PFSK-1 (cell line): Measurements from ENCODE around the gene SSPN.

Source experiments
- FOXP2 ChIP-seq: optimal IDR thresholded peaks from 2 replicates; pipeline ENCODE3; 2011; ENCODE audit warnings: borderline replicate concordance, control low read depth, inconsistent platforms; ENCODE audit not compliant: insufficient read depth; ENCODE audit errors: extremely low read length, extremely low read depth
- POLR2AphosphoS5 ChIP-seq: IDR thresholded peaks from 2 replicates; pipeline ENCODE4 v1.6.1; 2012; ENCODE audit warnings: low read depth, mild to moderate bottlenecking, control low read depth, low read length, moderate library complexity
- SIN3A ChIP-seq: IDR thresholded peaks from 2 replicates; pipeline ENCODE4 v1.6.1; 2012; ENCODE audit warnings: mild to moderate bottlenecking, low read length, moderate library complexity, borderline replicate concordance; ENCODE audit not compliant: insufficient read depth
- TAF1 ChIP-seq: IDR thresholded peaks from 2 replicates; pipeline ENCODE4 v1.6.1; 2012; ENCODE audit warnings: low read length, control low read depth, borderline replicate concordance; ENCODE audit not compliant: insufficient read depth
- TF ChIP-seq, protein P1 (sequence below), 2 experiments: IDR thresholded peaks; 2 replicates each; pipeline versions ENCODE4 v1.6.1 to v1.8.0; 2011 to 2012; ENCODE audit warnings: low read depth in 2 of 2, low read length in 2 of 2, control low read depth in 1 of 2, inconsistent platforms in 1 of 2, mild to moderate bottlenecking in 1 of 2, moderate library complexity in 1 of 2; ENCODE audit not compliant: insufficient read depth in 1 of 2

The SSPN gene

DNA sequence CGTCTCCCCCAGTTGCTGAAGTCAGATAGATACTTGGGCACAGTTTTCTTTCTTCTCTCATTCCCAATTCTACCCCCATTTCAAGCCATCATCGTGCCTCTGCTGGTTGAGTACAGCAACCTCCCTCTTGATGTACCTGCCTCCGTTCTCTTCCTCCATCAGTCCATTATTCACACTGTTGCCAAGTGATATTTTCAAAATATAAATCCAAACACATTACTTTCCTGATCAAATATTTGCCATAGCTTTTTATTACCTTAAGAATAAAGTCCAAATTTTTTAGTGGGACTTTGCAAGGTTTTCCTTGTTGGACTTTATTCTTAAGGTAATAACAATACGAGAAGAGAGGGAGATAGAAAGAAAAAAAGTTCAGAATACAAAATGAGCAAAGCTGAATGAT is 18.6 kb upstream of the SSPN start:
- TF ChIP-seq TAF1 (no peak), FOXP2 (no peak)
- TF ChIP-seq, protein P1, sequence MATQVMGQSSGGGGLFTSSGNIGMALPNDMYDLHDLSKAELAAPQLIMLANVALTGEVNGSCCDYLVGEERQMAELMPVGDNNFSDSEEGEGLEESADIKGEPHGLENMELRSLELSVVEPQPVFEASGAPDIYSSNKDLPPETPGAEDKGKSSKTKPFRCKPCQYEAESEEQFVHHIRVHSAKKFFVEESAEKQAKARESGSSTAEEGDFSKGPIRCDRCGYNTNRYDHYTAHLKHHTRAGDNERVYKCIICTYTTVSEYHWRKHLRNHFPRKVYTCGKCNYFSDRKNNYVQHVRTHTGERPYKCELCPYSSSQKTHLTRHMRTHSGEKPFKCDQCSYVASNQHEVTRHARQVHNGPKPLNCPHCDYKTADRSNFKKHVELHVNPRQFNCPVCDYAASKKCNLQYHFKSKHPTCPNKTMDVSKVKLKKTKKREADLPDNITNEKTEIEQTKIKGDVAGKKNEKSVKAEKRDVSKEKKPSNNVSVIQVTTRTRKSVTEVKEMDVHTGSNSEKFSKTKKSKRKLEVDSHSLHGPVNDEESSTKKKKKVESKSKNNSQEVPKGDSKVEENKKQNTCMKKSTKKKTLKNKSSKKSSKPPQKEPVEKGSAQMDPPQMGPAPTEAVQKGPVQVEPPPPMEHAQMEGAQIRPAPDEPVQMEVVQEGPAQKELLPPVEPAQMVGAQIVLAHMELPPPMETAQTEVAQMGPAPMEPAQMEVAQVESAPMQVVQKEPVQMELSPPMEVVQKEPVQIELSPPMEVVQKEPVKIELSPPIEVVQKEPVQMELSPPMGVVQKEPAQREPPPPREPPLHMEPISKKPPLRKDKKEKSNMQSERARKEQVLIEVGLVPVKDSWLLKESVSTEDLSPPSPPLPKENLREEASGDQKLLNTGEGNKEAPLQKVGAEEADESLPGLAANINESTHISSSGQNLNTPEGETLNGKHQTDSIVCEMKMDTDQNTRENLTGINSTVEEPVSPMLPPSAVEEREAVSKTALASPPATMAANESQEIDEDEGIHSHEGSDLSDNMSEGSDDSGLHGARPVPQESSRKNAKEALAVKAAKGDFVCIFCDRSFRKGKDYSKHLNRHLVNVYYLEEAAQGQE (IDR thresholded peaks at IDR 0.05; ENCODE audit: insufficient read depth in 1 of 2, low read depth in 2 of 2, low read length in 2 of 2) = no peak

DNA sequence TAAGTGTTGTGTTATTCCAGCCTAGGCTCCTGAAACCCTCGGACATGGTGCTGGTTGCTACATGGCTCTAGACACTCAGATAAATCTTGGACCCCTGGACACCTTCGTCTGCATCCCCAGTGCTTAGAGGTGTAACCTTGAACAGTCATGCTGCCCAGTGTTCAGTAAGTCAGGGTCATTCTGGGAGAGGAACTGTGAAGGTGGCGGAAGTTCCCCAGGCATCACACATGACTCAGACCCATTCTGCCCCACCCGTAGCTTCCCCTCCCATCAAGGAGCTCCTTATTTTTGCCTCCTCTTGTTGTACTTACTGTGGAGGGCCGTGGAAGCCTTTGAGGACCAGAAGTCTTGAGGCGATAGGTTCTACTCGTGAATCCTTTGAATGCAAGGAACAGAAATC is 18.1 kb upstream of the SSPN start:
- TF ChIP-seq TAF1 (no peak), SIN3A (no peak), FOXP2 (no peak), POLR2AphosphoS5 (no peak)
- TF ChIP-seq, protein P1 (IDR thresholded peaks at IDR 0.05; ENCODE audit: insufficient read depth in 1 of 2, low read depth in 2 of 2, low read length in 2 of 2) = no peak

DNA sequence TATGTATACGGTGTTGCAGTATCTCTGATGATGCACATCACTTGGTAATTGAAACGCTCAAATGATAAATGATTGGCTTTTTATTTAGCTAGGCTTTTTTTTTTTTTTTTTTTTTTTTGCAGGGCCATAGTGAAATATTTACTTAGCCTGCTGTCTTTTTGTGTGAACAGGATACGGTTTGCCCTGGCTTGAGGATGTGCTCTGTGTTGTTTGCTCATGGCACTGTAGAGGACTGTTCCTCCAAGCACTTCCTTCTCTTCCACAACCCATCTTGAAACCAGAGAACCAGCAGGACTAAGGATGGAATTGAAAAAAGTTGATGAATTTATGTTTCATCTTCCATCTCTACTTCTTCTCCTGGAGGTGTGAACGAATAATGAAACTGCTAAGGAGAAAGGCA is 15.5 kb upstream of the SSPN start:
- TF ChIP-seq, protein P1 (IDR thresholded peaks at IDR 0.05; ENCODE audit: insufficient read depth in 1 of 2, low read depth in 2 of 2, low read length in 2 of 2) = no peak
- TF ChIP-seq POLR2AphosphoS5 = no peak
- no peak for TF ChIP-seq TAF1

DNA sequence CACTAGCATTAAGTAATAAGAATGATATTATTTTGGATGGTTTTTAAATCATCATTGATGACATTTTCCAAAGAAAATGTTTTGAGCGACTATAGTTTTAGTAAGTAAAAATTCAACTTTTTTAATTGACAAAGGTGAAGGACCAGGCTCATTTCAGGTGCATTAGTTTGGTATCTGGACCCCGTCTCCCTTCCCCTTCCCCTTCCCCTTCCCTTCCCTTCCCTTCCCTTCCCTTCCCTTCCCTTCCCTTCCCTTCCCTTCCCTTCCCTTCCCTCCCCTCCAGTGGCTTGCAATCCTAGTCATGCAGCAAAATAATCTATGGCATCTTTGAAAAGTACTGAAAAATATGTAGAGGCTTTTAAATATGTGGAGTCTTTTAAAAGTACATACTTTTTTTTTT is 13.0 kb upstream of the SSPN start:
- TF ChIP-seq, protein P1 (IDR thresholded peaks at IDR 0.05; ENCODE audit: insufficient read depth in 1 of 2, low read depth in 2 of 2, low read length in 2 of 2) = no peak
- TF ChIP-seq POLR2AphosphoS5 = no peak
- TF ChIP-seq FOXP2 = no peak
- TF ChIP-seq SIN3A = no peak
- no peak for TF ChIP-seq TAF1

DNA sequence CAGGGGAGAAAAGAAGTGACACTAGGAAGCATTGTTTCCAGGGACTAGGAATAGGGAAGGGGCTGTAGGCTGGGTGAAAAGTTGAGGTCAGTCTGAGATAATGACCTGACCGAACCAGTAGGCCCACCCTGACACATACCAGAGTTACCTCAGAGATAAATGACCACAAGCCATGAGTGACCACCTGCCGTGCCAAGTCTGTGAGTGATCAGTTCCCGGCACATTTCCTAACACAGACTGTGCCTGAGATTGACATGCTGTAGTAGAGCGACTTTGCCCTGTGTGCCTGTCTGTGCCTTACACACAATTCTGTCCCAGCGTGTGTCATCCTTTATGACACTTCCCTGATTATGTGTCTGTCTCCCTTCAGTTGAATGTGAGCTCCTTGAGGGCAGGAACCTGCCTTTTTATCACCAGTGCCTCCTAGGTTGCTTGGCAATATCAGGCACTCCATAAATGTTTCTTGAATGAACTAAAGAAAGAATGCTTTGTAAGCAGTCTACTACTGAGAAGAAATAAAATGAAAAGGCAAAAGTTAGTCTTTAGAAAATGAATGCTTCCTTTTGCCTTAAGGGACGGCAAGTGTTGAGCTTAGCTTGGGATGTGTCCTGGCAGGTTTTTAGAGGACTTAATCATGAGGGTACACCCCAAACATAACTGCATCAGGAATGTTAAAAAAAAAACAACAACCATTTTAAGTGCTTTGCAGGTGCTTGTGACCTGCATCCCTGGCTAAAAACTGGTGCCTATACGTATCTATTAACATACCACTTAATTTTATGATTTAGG is 9.6 kb upstream of the SSPN start:
- TF ChIP-seq, protein P1 (IDR thresholded peaks at IDR 0.05; ENCODE audit: insufficient read depth in 1 of 2, low read depth in 2 of 2, low read length in 2 of 2) = no peak
- TF ChIP-seq POLR2AphosphoS5 (no peak), SIN3A (no peak), FOXP2 (no peak), TAF1 (no peak)
